GM12878 (cell line): Measurements from ENCODE around the gene CNNM4. TPM values are rescaled to one million over a fixed set of nuclear protein-coding genes. Genes with fewer than 3 reads are reported as not detected.

Experiments
- ATAC-seq: fragments of 200-7000 bp; cut with Tn5 transposase; 3 replicates; pipeline ENCODE4 v1.9.1; 2020; ENCODE audit warnings: mild to moderate bottlenecking, moderate library complexity
- BruUV-seq: library from RNA; stranded (reverse); fragments of 400-500 nt; replicated peaks from 2 replicates; lab custom pipeline; 2021; lab: Mats Ljungman, UMichigan
- CTCF ChIA-PET: fragments of 300-600 bp; sonication (Branson Sonifier 250); formaldehyde crosslinking; extraction: SDS; loops from one replicate; lab custom pipeline; 2021; ENCODE audit warnings: inconsistent platforms; lab: Yijun Ruan, JAX
- POLR2A ChIA-PET: fragments of 350-600 bp; formaldehyde crosslinking; extraction: SDS; loops from one replicate; lab custom pipeline; 2021; ENCODE audit warnings: inconsistent platforms; lab: Charles Lee
- RAD21 ChIA-PET: fragments of 300-600 bp; sonication (Branson Sonifier 250); formaldehyde crosslinking; loops from one replicate; lab custom pipeline; 2023; ENCODE audit warnings: antibody characterized with exemption; ENCODE audit not compliant: unreplicated experiment; lab: Charles Lee
- SMC1A ChIA-PET: fragments of 300-600 bp; sonication (Branson Sonifier 250); formaldehyde crosslinking; loops from one replicate; lab custom pipeline; 2023; ENCODE audit not compliant: unreplicated experiment, uncharacterized antibody; lab: Charles Lee
- DNase-seq: peaks from one replicate; pipeline ENCODE4 v3.0.0-alpha.2; 2011; ENCODE audit warnings: low read depth, low spot score
- FAIRE-seq: peaks from 3 replicates; lab custom pipeline; 2011; peaks lifted over from hg19 to GRCh38; lab: Jason Lieb, UNC
- H2AFZ ChIP-seq: 2 replicates; pipeline ENCODE4 v1.6.0; 2011; ENCODE audit warnings: low read depth, low read length, control low read depth; ENCODE audit not compliant: control insufficient read depth
- H3K27ac ChIP-seq: 2 replicates; pipeline ENCODE4 v1.5.1; 2011; ENCODE audit warnings: control low read depth; ENCODE audit not compliant: control insufficient read depth, insufficient read depth
- H3K27me3 ChIP-seq, 2 experiments: replicated peaks in 1 of 2; 2 replicates each; pipeline versions ENCODE4 v1.6.0 to v1.6.1; 2011; ENCODE audit warnings: low read length in 1 of 2; ENCODE audit not compliant: control insufficient read depth in 2 of 2, insufficient read depth in 2 of 2
- H3K36me3 ChIP-seq, 2 experiments: 2 replicates each; pipeline ENCODE4 v1.5.1; 2011; ENCODE audit warnings: low read length in 1 of 2; ENCODE audit not compliant: control insufficient read depth in 2 of 2, insufficient read depth in 2 of 2
- H3K4me1 ChIP-seq: 2 replicates; pipeline ENCODE4 v1.6.1; 2011; ENCODE audit warnings: mild to moderate bottlenecking, low read length, moderate library complexity, mixed read lengths; ENCODE audit not compliant: control insufficient read depth, insufficient read depth
- H3K4me2 ChIP-seq: 2 replicates; pipeline ENCODE4 v1.6.0; 2011; ENCODE audit warnings: control low read depth; ENCODE audit not compliant: control insufficient read depth, insufficient read depth
- H3K4me3 ChIP-seq: fragments of 200-600 bp; sonication (generic); 2 replicates; pipeline ENCODE4 v1.5.1; 2016
- H3K79me2 ChIP-seq: 2 replicates; pipeline ENCODE4 v1.6.0; 2011; ENCODE audit warnings: low read length; ENCODE audit not compliant: control insufficient read depth, insufficient read depth
- H3K9ac ChIP-seq: 2 replicates; pipeline ENCODE4 v1.8.0; 2011; ENCODE audit warnings: low read length, control low read depth, mixed read lengths; ENCODE audit not compliant: control insufficient read depth, insufficient read depth
- H3K9me3 ChIP-seq: replicated peaks from 3 replicates; pipeline ENCODE4 v1.5.1; 2011; ENCODE audit warnings: mild to moderate bottlenecking, low read length; ENCODE audit not compliant: control insufficient read depth, insufficient read depth
- H4K20me1 ChIP-seq: 2 replicates; pipeline ENCODE4 v1.6.0; 2011; ENCODE audit not compliant: control insufficient read depth, insufficient read depth
- BCL11A ChIP-seq: IDR thresholded peaks from 2 replicates; pipeline ENCODE4 v1.6.1; 2011; ENCODE audit warnings: low read depth, low read length
- CBX5 ChIP-seq: sonication (generic); IDR thresholded peaks from 2 replicates; pipeline ENCODE4 v1.6.1; 2016; ENCODE audit warnings: low read depth, moderate library complexity, mild to moderate bottlenecking, inconsistent platforms
- FOXK2 ChIP-seq: fragments of 450-650 bp; IDR thresholded peaks from 2 replicates; pipeline ENCODE4 v1.6.1; 2017; ENCODE audit warnings: mild to moderate bottlenecking, moderate library complexity
- HCFC1 ChIP-seq: fragments of 150-350 bp; IDR thresholded peaks from 2 replicates; pipeline ENCODE4 v1.6.1; 2014; ENCODE audit warnings: low read length
- MTA3 ChIP-seq: IDR thresholded peaks from 2 replicates; pipeline ENCODE4 v1.6.1; 2012; ENCODE audit warnings: low read length, inconsistent platforms, borderline replicate concordance
- PBX3 ChIP-seq: IDR thresholded peaks from 2 replicates; pipeline ENCODE4 v1.6.1; 2011; ENCODE audit warnings: mild to moderate bottlenecking, low read depth, low read length, moderate library complexity; ENCODE audit not compliant: insufficient replicate concordance
- PML ChIP-seq: IDR thresholded peaks from 2 replicates; pipeline ENCODE4 v1.6.1; 2012; ENCODE audit warnings: low read length, inconsistent platforms
- SIN3A ChIP-seq: IDR thresholded peaks from 2 replicates; pipeline ENCODE4 v1.6.1; 2012; ENCODE audit warnings: low read depth, low read length, improper control_type of control experiment
- SREBF1 ChIP-seq: IDR thresholded peaks from 2 replicates; pipeline ENCODE4 v1.6.1; 2012; ENCODE audit warnings: mild to moderate bottlenecking, low read length
- ZNF274 ChIP-seq: IDR thresholded peaks from one replicate; pipeline ENCODE4 v1.8.0; 2011; ENCODE audit not compliant: insufficient read length, insufficient read depth
- ZZZ3 ChIP-seq: IDR thresholded peaks from 2 replicates; pipeline ENCODE4 v1.6.1; 2011; ENCODE audit warnings: low read depth; ENCODE audit not compliant: control insufficient read depth, insufficient read length
- whole genome bisulfite sequencing: methylation state at CpG from one replicate; pipeline ENCODE4 v1.1.6; 2016; ENCODE audit warnings: low lambda C conversion rate; ENCODE audit not compliant: insufficient replicate concordance, insufficient coverage; ENCODE audit errors: missing lambda C conversion rate; 5-methylcytosine and 5-hydroxymethylcytosine counted together
- in situ Hi-C: fragments of 300-500 bp; cut with MboI; formaldehyde crosslinking; loops from 9 replicates; pipeline ENCODE4 v1.14.3; 2018; ENCODE audit warnings: mixed read lengths
- intact Hi-C: fragments of 100-400 bp; cut with micrococcal nuclease; formaldehyde crosslinking; loops from one replicate; pipeline ENCODE4 v1.14.2; 2022; ENCODE audit not compliant: unreplicated experiment
- polyA plus RNA-seq, 11 experiments: library from polyadenylated mRNA; depleted of rRNA in 4 of 11; unstranded in 6 of 11; stranded (reverse) in 5 of 11; fragments of >200 nt; fragmentation: Nextera tagmentation in 4 of 11; fragmentation: Illumina TruSeq in 1 of 11; extraction: Ambion mirVana in 4 of 11; extraction: Trizol in 1 of 11; gene quantifications; 1 replicate in 1 of 11; 2 replicates in 10 of 11; pipeline versions ENCODE4 v1.2.1 to v1.2.3, GENCODE V29; 2011 to 2016; ENCODE audit warnings: inconsistent platforms in 2 of 11, missing spikeins in 2 of 11, low read depth in 1 of 11
- total RNA-seq, 4 experiments: library from RNA; depleted of rRNA in 3 of 4; stranded (reverse); fragments of >200 nt in 3 of 4; fragmentation: Illumina TruSeq in 1 of 4; extraction: Trizol in 1 of 4; gene quantifications; 2 replicates each; pipeline versions ENCODE4 v1.2.1 to v1.2.3, GENCODE V29; 2013 to 2021

CNNM4 gene
- total and polyA plus RNA-seq, 10 of the 15 experiments (the other 5 are each of a cell fraction or from before 2014, with no cell fraction given) = 2.4 to 13.8 (median 8.1) TPM

GRCh38 chr2:96739076-96739632 lies 21.5 kb upstream of the CNNM4 start:
- TSS peak; percentile 86 for BruUV-seq

More at GRCh38 chr2:96739076-96739632, 21.5 kb upstream of the CNNM4 start:
- intact Hi-C loops (no loop called here), in situ Hi-C loops (no loop called here)
- ChIA-PET RAD21 (no interaction called here), SMC1A (interaction anchor here (1.3 kb wide), 1 partner anchor 144 kb away, joined by 3 read pairs; no protein-coding TSS in a partner anchor), POLR2A (interaction anchor here (0.6 to 1.4 kb wide), 2 partner anchors 14 to 22 kb away, joined by 4 to 7 read pairs; partner anchors contain the start of gene CNNM4), CTCF (interaction anchor here (0.8 to 5.1 kb wide), 4 partner anchors 23 to 62 kb away, joined by 3 to 36 read pairs (median 3); partner anchors contain the start of gene CNNM4)
- Histone ChIP-seq H3K9ac (peak overlapping the region; percentile 83), H3K79me2 (peaks cover 13% of the 10 kb centered on the region), H3K27ac (peak overlapping the region; percentile 53), H3K4me1 (no peaks in the 10 kb centered on the region), H3K27me3 (no peaks in the 10 kb centered on the region), H3K9me3 (no peaks in the 10 kb centered on the region), H3K4me2 (peak overlapping the region; percentile 85), H3K36me3 (peaks cover under 1% of the 10 kb centered on the region in 2 experiments; a peak in 2 of 4 replicates), H3K4me3 (peak overlapping the region; percentile 84), H4K20me1 (no peaks in the 10 kb centered on the region), H2AFZ (peak overlapping the region; percentile 92)
- no peak for ATAC-seq
- TF ChIP-seq ZZZ3 = no peak
- TF ChIP-seq ZNF274 = no peak
- TF ChIP-seq CBX5 = no peak
- TF ChIP-seq BCL11A = no peak
- no peak for TF ChIP-seq HCFC1
- no peak for TF ChIP-seq MTA3
- no peak for TF ChIP-seq FOXK2
- TF ChIP-seq PBX3 = no peak
- no peak for TF ChIP-seq SREBF1
- no peak for TF ChIP-seq SIN3A
- TF ChIP-seq PML = no peak
- under 1% methylated on average over 4 of the region's 4 CpGs for WGBS
- no peak for DNase-seq
- FAIRE-seq = no peak
